Astrocyte of the spinal cord (primary cell): ENCODE results near the gene TRIM61.
A peak's percentile ranks its signal among the peaks of the same experiment; 100 is the strongest.
"Not testable (repeated sequence)": the region's sequence is repeated elsewhere in the genome, so short reads cannot be mapped to it uniquely, and the experiment has no call there.

Experiments used
- DNase-seq: peaks from one replicate; pipeline ENCODE4 v3.0.0; 2011; ENCODE audit warnings: low read depth, low spot score
- H3K4me3 ChIP-seq: 2 replicates; pipeline ENCODE4 v1.5.1; 2011; ENCODE audit warnings: low read depth, mild to moderate bottlenecking, low read length, moderate library complexity
- in situ Hi-C: cut with HindIII; loops from 2 replicates; pipeline ENCODE4 v1.10.0; 2017; ENCODE audit warnings: low sequenced_read_pairs
- TF ChIP-seq, protein P1 (sequence below): IDR thresholded peaks from 2 replicates; pipeline ENCODE4 v1.5.1; 2012; ENCODE audit warnings: low read depth, mild to moderate bottlenecking, low read length, inconsistent platforms

The TRIM61 gene

DNA sequence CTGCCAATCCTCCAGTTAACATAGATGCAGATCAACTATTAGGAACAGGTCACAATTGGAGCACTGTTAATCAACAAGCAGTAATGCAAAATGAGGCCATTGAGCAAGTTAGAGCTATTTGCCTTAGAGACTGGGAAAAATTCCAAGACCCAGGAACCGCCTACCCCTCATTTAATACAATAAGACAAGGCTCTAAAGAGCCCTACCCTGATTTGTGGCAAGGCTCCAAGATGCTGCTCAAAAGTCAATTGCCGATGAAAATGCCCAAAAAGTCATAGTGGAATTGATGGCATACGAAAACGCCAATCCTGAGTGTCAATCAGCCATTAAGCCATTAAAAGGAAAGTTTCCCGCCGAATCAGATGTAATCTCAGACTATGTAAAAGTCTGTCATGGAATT lies 20.5 kb upstream of the TRIM61 start:
- in situ Hi-C loops = no loop called here
- no peak overlapping the region for H3K4me3 ChIP-seq
- TF ChIP-seq, protein P1, sequence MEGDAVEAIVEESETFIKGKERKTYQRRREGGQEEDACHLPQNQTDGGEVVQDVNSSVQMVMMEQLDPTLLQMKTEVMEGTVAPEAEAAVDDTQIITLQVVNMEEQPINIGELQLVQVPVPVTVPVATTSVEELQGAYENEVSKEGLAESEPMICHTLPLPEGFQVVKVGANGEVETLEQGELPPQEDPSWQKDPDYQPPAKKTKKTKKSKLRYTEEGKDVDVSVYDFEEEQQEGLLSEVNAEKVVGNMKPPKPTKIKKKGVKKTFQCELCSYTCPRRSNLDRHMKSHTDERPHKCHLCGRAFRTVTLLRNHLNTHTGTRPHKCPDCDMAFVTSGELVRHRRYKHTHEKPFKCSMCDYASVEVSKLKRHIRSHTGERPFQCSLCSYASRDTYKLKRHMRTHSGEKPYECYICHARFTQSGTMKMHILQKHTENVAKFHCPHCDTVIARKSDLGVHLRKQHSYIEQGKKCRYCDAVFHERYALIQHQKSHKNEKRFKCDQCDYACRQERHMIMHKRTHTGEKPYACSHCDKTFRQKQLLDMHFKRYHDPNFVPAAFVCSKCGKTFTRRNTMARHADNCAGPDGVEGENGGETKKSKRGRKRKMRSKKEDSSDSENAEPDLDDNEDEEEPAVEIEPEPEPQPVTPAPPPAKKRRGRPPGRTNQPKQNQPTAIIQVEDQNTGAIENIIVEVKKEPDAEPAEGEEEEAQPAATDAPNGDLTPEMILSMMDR = no peak
- no peak for DNase-seq

DNA sequence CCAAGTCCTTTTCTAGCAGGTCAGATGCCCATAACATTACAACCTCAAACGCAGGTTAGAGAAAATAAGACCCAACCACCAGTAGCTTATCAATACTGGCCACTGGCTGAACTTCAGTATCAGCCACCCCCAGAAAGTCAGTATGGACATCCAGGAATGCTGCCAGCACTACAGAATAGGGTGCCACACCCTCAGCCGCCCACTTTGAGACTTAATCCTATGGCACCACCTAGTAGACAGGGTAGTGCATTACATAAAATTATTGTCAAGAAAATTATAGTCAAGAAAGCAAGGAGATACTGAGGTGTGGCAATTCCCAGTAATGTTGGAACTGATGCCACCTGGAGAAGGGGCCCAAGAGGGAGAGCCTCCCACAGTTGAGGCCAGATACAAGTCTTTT lies 19.9 kb upstream of the TRIM61 start:
- TF ChIP-seq, protein P1 = no peak
- no peak overlapping the region for H3K4me3 ChIP-seq
- DNase-seq = no peak
- in situ Hi-C loops = no loop called here

DNA sequence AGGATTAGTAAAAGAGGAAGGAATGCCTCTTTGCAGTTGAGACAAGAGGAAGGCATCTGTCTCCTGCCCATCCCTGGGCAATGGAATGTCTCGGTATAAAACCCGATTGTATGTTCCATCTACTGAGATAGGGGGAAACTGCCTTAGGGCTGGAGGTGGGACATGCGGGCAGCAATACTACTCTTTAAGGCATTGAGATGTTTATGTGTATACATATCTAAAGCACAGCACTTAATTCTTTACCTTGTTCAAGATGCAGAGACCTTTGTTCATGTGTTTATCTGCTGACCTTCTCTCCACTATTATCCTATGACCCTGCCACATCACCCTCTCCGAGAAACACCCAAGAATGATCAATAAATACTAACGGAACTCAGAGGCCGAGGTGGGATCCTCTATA lies 18.7 kb upstream of the TRIM61 start:
- H3K4me3 ChIP-seq, DNase-seq, in situ Hi-C loops: not testable (repeated sequence)

DNA sequence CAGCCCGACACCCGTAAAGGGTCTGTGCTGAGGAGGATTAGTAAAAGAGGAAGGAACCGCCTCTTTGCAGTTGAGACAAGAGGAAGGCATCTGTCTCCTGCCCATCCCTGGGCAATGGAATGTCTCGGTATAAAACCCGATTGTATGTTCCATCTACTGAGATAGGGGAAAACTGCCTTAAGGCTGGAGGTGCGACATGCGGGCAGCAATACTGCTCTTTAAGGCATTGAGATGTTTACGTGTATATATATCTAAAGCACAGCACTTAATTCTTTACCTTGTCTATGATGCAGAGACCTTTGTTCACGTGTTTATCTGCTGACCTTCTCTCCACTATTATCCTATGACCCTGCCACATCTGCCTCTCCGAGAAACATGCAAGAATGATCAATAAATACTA lies 13.3 kb upstream of the TRIM61 start:
- in situ Hi-C loops, DNase-seq, H3K4me3 ChIP-seq: not testable (repeated sequence)

DNA sequence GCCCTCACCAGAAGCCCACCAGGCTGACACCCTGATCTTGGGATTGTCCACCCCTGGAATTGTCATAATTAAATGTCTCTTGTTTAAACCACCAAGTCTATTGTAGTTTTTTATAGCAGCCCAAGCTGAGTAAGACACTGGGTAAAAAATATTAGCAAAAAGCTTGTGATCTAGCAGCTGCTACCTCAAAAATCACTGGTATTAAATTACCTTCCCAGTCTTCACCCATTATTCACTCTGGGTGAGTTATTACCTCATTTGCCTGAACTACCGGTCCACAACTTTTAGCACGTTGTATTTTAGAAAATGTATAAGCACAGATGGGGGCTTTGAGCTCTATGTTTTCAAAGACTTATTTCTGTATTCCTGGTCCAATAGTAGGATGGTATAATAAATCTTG lies 12.0 kb upstream of the TRIM61 start:
- H3K4me3 ChIP-seq = no peak overlapping the region
- no peak for DNase-seq
- TF ChIP-seq, protein P1 = no peak
- in situ Hi-C loops = no loop called here

DNA sequence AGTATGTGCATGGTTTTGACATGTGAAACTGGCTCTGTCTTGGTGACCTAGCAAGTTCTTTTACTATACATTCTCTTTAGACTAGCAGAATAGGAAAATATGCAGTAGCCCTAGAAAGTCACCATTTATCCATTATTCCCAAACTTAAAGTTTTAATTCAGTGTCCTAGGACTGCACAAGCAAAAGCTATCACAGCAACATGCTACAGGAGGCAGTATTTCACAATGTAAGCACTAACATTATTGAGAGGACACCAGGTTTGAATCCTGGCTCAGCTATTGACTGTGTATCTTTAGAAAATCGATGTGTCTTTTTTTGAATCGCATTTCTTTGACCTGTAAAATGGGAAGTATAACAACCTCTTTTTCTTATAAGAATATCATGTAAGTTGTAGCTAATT lies 5.5 kb downstream of the TRIM61 start:
- H3K4me3 ChIP-seq, DNase-seq, in situ Hi-C loops: not testable (repeated sequence)

DNA sequence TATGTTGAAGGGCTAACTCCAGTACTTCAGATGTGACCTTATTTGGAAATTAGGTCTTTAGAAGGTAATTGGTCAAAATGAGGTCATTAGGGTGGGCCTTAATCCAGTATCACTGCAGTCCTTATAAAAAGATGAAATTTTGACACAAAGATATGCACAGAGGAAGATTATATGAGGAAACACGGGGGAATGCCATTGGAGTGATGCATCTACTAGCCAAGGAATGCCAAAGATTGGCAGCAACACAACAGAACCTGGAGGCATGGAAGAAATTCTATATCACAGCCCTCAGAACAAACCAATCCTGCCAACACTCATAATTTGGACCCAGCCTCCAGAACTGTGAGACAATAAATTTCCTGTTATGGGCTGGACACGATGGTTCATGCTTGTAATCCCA lies 17.6 kb downstream of the TRIM61 start:
- TF ChIP-seq, protein P1 = no peak
- no peak for DNase-seq
- no peak overlapping the region for H3K4me3 ChIP-seq
- in situ Hi-C loops = no loop called here

DNA sequence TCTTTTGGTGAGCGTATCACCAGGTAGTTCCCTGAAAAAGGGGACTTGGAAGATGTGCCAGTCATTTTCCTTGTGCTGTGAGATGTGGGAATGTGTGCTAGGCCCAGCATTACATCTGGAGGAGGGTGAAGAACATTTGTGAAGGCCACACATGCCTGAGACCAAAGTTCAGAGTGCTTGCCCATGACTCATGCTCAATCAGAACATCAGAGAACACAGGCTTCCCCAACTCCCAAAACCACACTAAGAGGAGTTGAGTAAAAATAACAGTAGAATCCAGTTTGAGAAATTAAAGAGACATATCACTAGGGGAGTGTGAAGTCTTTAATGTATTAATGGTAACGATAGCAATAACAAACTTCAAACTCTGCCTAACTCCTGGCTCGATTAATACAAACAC lies 18.0 kb downstream of the TRIM61 start:
- in situ Hi-C loops, H3K4me3 ChIP-seq: not testable (repeated sequence)
- peak; percentile 14 for DNase-seq

DNA sequence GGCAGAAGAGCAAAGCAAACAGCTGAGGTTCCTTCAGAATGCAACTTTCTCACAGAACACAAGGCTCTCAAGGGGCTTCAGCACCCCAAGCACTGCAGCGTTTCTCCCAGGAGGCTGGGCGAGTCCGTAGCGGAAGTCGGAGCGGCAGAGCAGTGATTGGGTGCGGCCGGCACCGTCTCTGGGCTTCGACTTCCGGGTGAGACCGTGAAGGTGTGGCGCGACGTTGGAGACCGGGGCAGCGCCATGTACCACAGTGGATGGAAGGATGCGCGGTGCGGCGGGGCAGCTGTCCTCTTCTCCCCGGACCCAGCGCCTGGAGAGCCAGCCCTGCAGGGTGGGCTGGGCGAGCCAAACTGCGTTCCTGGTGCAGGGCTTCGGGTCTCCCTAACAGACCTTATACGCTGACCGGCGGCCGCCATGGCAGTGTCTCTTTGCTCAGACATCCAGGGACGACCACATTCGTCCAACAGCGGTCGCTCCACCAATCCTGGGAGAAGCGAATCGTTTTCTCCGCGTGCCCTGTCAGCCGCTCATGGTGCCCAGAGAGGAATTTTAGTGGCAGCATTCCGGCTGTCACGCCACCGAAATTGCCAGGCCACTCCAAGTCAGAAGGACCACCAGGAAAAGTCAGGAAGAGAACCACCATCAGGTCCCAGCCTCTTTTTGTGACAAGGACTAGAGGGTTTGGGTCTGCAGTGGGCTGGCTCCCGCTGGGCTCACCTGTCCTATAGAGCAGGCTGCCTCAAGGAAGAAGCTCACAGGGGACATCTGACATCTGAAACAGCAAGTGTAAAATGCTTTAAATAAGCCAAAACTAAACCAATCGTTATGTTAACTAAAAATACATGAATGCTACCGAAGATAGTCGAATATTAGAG lies 20.5 kb downstream of the TRIM61 start:
- DNase-seq = peak; percentile 75
- TF ChIP-seq, protein P1 = no peak
- in situ Hi-C loops = no loop called here
- peak overlapping the region; percentile 68 for H3K4me3 ChIP-seq
